HCT116 (cell line): ENCODE data around the gene TAL1. TPM values are rescaled to one million over a fixed set of nuclear protein-coding genes. Genes with fewer than 3 reads are reported as not detected.
"Not testable (repeated sequence)": the region's sequence is repeated elsewhere in the genome, so short reads cannot be mapped to it uniquely, and the experiment has no call there.

Experiments used
- ATAC-seq: fragments of 200-7000 bp; cut with Tn5 transposase; 2 replicates; pipeline ENCODE4 v1.9.1; 2020; ENCODE audit warnings: mild to moderate bottlenecking, moderate library complexity
- BruUV-seq: library from RNA; stranded (reverse); fragments of 400-500 nt; replicated peaks from 2 replicates; lab custom pipeline; 2021; lab: Mats Ljungman, UMichigan
- CTCF ChIA-PET: fragments of 300-600 bp; sonication (Branson Sonifier 250); formaldehyde crosslinking; loops from one replicate; lab custom pipeline; 2021; ENCODE audit warnings: antibody characterized with exemption; lab: Charles Lee
- POLR2A ChIA-PET: fragments of 300-600, 350-600 bp; sonication (Branson Sonifier 250); formaldehyde crosslinking; loops from one replicate; lab custom pipeline; 2021; ENCODE audit warnings: antibody characterized with exemption; lab: Charles Lee
- RAD21 ChIA-PET, 2 experiments: fragments of 300-600 bp; sonication (Branson Sonifier 250); formaldehyde crosslinking; loops; one replicate each; lab custom pipeline; 2023; ENCODE audit warnings: low total read pairs in 2 of 2; ENCODE audit not compliant: uncharacterized antibody in 2 of 2, unreplicated experiment in 2 of 2, low non-redundant PET in 1 of 2; lab: Charles Lee
- DNase-seq: peaks from one replicate; pipeline ENCODE4 v3.0.0-alpha.2; 2010; ENCODE audit warnings: low read depth, low spot score
- H2AFZ ChIP-seq: fragments of 200-600 bp; shearing (Covaris generic), sonication (generic); 2 replicates; pipeline ENCODE4 v1.6.1; 2017; ENCODE audit warnings: low read depth, mixed run types, mixed read lengths, antibody characterized with exemption, low read length; ENCODE audit not compliant: poor library complexity, severe bottlenecking
- H3K27ac ChIP-seq: 2 replicates; pipeline ENCODE4 v1.5.1; 2012; ENCODE audit warnings: low read depth, low read length
- H3K27me3 ChIP-seq: fragments of 200-600 bp; sonication (generic); 2 replicates; pipeline ENCODE4 v1.6.1; 2016; ENCODE audit warnings: mixed run types, low read length, mixed read lengths; ENCODE audit not compliant: insufficient read depth
- H3K36me3 ChIP-seq, 2 experiments: fragments of 200-500 bp in 1 of 2; fragments of 200-600 bp in 1 of 2; sonication (Bioruptor generic) in 1 of 2; sonication (generic) in 1 of 2; 2 replicates each; pipeline versions ENCODE4 v1.5.1 to v1.6.1; 2014 to 2016; ENCODE audit warnings: low read length in 2 of 2, inconsistent platforms in 1 of 2, mixed read lengths in 1 of 2, mixed run types in 1 of 2; ENCODE audit not compliant: insufficient read depth in 2 of 2, control insufficient read depth in 1 of 2
- H3K4me1 ChIP-seq, 2 experiments: fragments of 200-600 bp in 1 of 2; sonication (generic) in 1 of 2; 2 replicates each; pipeline versions ENCODE4 v1.5.1 to v1.6.1; 2012 to 2017; ENCODE audit warnings: low read length in 2 of 2, inconsistent platforms in 1 of 2, mild to moderate bottlenecking in 1 of 2, mixed read lengths in 1 of 2, mixed run types in 1 of 2, moderate library complexity in 1 of 2; ENCODE audit not compliant: insufficient read depth in 2 of 2, control insufficient read depth in 1 of 2
- H3K4me2 ChIP-seq: fragments of 200-600 bp; sonication (generic); 2 replicates; pipeline ENCODE4 v1.6.1; 2017; ENCODE audit warnings: mixed run types, low read length, mixed read lengths
- H3K4me3 ChIP-seq, 2 experiments: fragments of 200-600 bp in 1 of 2; sonication (generic) in 1 of 2; replicated peaks in 1 of 2; 2 replicates each; pipeline ENCODE4 v1.5.1; 2011 to 2016; ENCODE audit warnings: low read length in 2 of 2, control low read depth in 1 of 2, low read depth in 1 of 2, mild to moderate bottlenecking in 1 of 2, mixed read lengths in 1 of 2, mixed run types in 1 of 2
- H3K79me2 ChIP-seq: fragments of 200-600 bp; sonication (generic); 2 replicates; pipeline ENCODE4 v1.6.1; 2017; ENCODE audit warnings: mild to moderate bottlenecking, mixed run types, low read length, moderate library complexity, mixed read lengths; ENCODE audit not compliant: insufficient read depth
- H3K9ac ChIP-seq: fragments of 200-600 bp; sonication (generic); 2 replicates; pipeline ENCODE4 v1.6.1; 2016; ENCODE audit warnings: low read length, mixed read lengths
- H3K9me2 ChIP-seq: fragments of 200-600 bp; sonication (generic), shearing (Covaris generic); 2 replicates; pipeline ENCODE4 v1.6.1; 2017; ENCODE audit warnings: mixed run types, mild to moderate bottlenecking, moderate library complexity; ENCODE audit not compliant: insufficient read depth
- H3K9me3 ChIP-seq, 2 experiments: fragments of 200-500 bp in 1 of 2; fragments of 200-600 bp in 1 of 2; sonication (Bioruptor generic) in 1 of 2; sonication (generic) in 1 of 2; 2 replicates each; pipeline ENCODE4 v1.6.1; 2014 to 2017; ENCODE audit warnings: low read length in 2 of 2, mixed read lengths in 2 of 2, inconsistent platforms in 1 of 2, low read depth in 1 of 2, mild to moderate bottlenecking in 1 of 2, mixed run types in 1 of 2, moderate library complexity in 1 of 2; ENCODE audit not compliant: control insufficient read depth in 1 of 2, insufficient read depth in 1 of 2
- H4K20me1 ChIP-seq: fragments of 200-600 bp; sonication (generic), shearing (Covaris generic); 2 replicates; pipeline ENCODE4 v1.6.1; 2017; ENCODE audit warnings: mixed run types, mild to moderate bottlenecking, moderate library complexity; ENCODE audit not compliant: insufficient read depth
- CEBPB ChIP-seq: IDR thresholded peaks from 2 replicates; pipeline ENCODE4 v1.6.1; 2012; ENCODE audit warnings: low read depth
- CTCF ChIP-seq, 3 experiments: fragments of 200-600 bp in 1 of 3; sonication (generic) in 1 of 3; IDR thresholded peaks in 2 of 3; conservative IDR thresholded peaks in 1 of 3; 2 replicates each; pipeline ENCODE4 v1.5.1; 2012 to 2017; ENCODE audit warnings: low read depth in 2 of 3, low read length in 2 of 3, antibody characterized with exemption in 1 of 3, borderline replicate concordance in 1 of 3, control low read depth in 1 of 3, mild to moderate bottlenecking in 1 of 3, mixed read lengths in 1 of 3, mixed run types in 1 of 3, moderate library complexity in 1 of 3; ENCODE audit not compliant: insufficient read depth in 1 of 3
- ELF1 ChIP-seq: IDR thresholded peaks from 2 replicates; pipeline ENCODE4 v1.6.1; 2012; ENCODE audit warnings: low read depth, borderline replicate concordance
- EZH2phosphoT487 ChIP-seq: fragments of 200-600 bp; IDR thresholded peaks from 2 replicates; pipeline ENCODE4 v1.6.1; 2018; ENCODE audit warnings: antibody characterized with exemption, borderline replicate concordance
- FOSL1 ChIP-seq: IDR thresholded peaks from 2 replicates; pipeline ENCODE4 v1.6.1; 2012; ENCODE audit warnings: low read depth
- JUND ChIP-seq: IDR thresholded peaks from 2 replicates; pipeline ENCODE4 v1.6.1; 2012
- POLR2A ChIP-seq: IDR thresholded peaks from 2 replicates; pipeline ENCODE4 v1.7.0; 2011; ENCODE audit warnings: borderline replicate concordance; ENCODE audit not compliant: insufficient read depth, insufficient read length; ENCODE audit errors: extremely low read depth
- SIN3A ChIP-seq: IDR thresholded peaks from 2 replicates; pipeline ENCODE4 v1.6.1; 2012; ENCODE audit warnings: low read depth
- YY1 ChIP-seq: IDR thresholded peaks from 2 replicates; pipeline ENCODE4 v1.6.1; 2011; ENCODE audit warnings: low read length, low read depth, moderate library complexity, mild to moderate bottlenecking; ENCODE audit not compliant: insufficient replicate concordance; ENCODE audit errors: extremely low read depth
- ZBTB33 ChIP-seq: IDR thresholded peaks from 2 replicates; pipeline ENCODE4 v1.6.1; 2011; ENCODE audit warnings: mild to moderate bottlenecking, low read length, moderate library complexity; ENCODE audit not compliant: insufficient replicate concordance; ENCODE audit errors: extremely low read depth
- ZNF274 ChIP-seq: fragments of 200-500 bp; sonication (Bioruptor generic); IDR thresholded peaks from 2 replicates; pipeline ENCODE4 v1.6.1; 2014; ENCODE audit warnings: mild to moderate bottlenecking, low read depth, low read length, inconsistent platforms
- intact Hi-C: fragments of 100-400 bp; cut with micrococcal nuclease; formaldehyde crosslinking; loops from 2 replicates; pipeline ENCODE4 v1.10.0; 2022
- total RNA-seq: library from RNA; stranded (reverse); gene quantifications from one replicate; pipeline ENCODE4 v1.2.1, GENCODE V29; 2021; ENCODE audit not compliant: unreplicated experiment

Gene TAL1
- total RNA-seq, 1 experiment from 2014 or later: 0.05 TPM

DNA sequence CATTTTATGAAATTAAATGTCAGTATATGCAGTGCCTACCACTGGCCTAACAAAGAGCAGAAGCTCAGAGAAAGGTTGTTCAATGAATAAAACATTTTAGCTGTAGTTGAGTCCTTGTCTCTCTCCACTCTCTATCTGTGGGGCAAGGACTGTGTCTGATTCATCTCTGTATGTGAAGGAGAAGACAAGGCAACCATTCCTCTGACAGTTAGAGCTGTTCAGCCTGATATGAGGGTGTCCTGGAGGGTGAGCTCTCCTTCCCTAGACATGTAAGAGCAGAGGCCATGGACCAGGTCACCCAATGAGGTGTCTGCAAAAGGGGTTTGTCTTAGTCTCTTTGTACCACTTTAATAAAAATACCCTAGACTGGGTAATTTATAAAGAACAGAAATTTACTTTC is 37.7 kb downstream of the TAL1 start:
- ATAC-seq (no peak), DNase-seq (no peak)
- H3K9me3 ChIP-seq: no peaks in the 10 kb centered on the region
- intact Hi-C loops: loop anchor here (5.0 kb wide), 1 partner anchor 533 kb away; no protein-coding TSS in a partner anchor
- H3K4me3 ChIP-seq: no peak overlapping the region
- H3K27me3 ChIP-seq: no peaks in the 10 kb centered on the region
- TF ChIP-seq ELF1 (no peak), FOSL1 (no peak), CTCF (IDR thresholded peaks at IDR 0.05 in 2 of 3, conservative IDR thresholded peaks at IDR 0.05 in 1 of 3; ENCODE audit: borderline replicate concordance in 1 of 3, insufficient read depth in 1 of 3, low read depth in 2 of 3, low read length in 2 of 3) (no peak), CEBPB (no peak), POLR2A (no peak), ZBTB33 (no peak), JUND (no peak), ZNF274 (no peak), EZH2phosphoT487 (no peak), SIN3A (no peak), YY1 (no peak)
- no peak overlapping the region for H3K9ac ChIP-seq
- peaks cover 3 to 19% of the 10 kb centered on the region in 2 experiments; a peak in 3 of 4 replicates for H3K4me1 ChIP-seq
- BruUV-seq: no TSS peak
- no peak overlapping the region for H3K27ac ChIP-seq
- H3K79me2 ChIP-seq: no peaks in the 10 kb centered on the region
- no peaks in the 10 kb centered on the region for H3K36me3 ChIP-seq
- POLR2A ChIA-PET: interaction anchor here (0.7 kb wide), 1 partner anchor 15 kb away, joined by 3 read pairs; no protein-coding TSS in a partner anchor
- H3K4me2 ChIP-seq: no peak overlapping the region
- RAD21 ChIA-PET: no interaction called here
- no peaks in the 10 kb centered on the region for H3K9me2 ChIP-seq
- no peak overlapping the region for H2AFZ ChIP-seq
- H4K20me1 ChIP-seq: no peaks in the 10 kb centered on the region
- CTCF ChIA-PET: interaction anchor here (0.9 to 4.5 kb wide), 5 partner anchors 13 to 532 kb away, joined by 4 to 31 read pairs (median 9); partner anchors contain the start of gene FOXD2

- H3K4me2 ChIP-seq, H2AFZ ChIP-seq, H3K9me2 ChIP-seq, BruUV-seq, H3K27me3 ChIP-seq, DNase-seq, ATAC-seq, POLR2A ChIA-PET, H3K9ac ChIP-seq, H3K79me2 ChIP-seq, H3K36me3 ChIP-seq, H3K9me3 ChIP-seq, H4K20me1 ChIP-seq, H3K27ac ChIP-seq, H3K4me3 ChIP-seq: not testable (repeated sequence)
- CTCF ChIA-PET: interaction anchor here (1.0 to 4.5 kb wide), 10 partner anchors 9 to 532 kb away, joined by 3 to 31 read pairs (median 8); partner anchors contain the start of genes CMPK1 and FOXD2
- RAD21 ChIA-PET: interaction anchor here (1.0 to 1.1 kb wide), 3 partner anchors 70 to 195 kb away, joined by 3 to 4 read pairs (median 3); no protein-coding TSS in a partner anchor
- H3K4me1 ChIP-seq: peaks cover 3 to 19% of the 10 kb centered on the region in 2 experiments; a peak in 3 of 4 replicates
- intact Hi-C loops: loop anchor here (1.0 to 5.0 kb wide), 3 partner anchors 69 to 534 kb away; no protein-coding TSS in a partner anchor
Observed at GRCh38 chr1:47193496-47193895, 38.5 kb downstream of the TAL1 start.
